Measurements from ENCODE around the gene CERT1.

CERT1 gene

GRCh38 chr5:75395277-75395676 is 116.2 kb downstream of the CERT1 start:
- no peaks in the 10 kb centered on the region for H3K4me1 ChIP-seq (ENCODE audit: control insufficient read depth in 1 of 2, insufficient read depth in 2 of 2, low read length in 2 of 2)
- no peak overlapping the region for H3K27ac ChIP-seq (ENCODE audit: low read length)
- H3K4me3 ChIP-seq (ENCODE audit: low read depth in 1 of 2, low read length in 2 of 2) = no peak overlapping the region
- H3K27me3 ChIP-seq (ENCODE audit: low read depth, low read length) = no peaks in the 10 kb centered on the region
- H3K9me3 ChIP-seq (ENCODE audit: control insufficient read depth in 1 of 2, low read length in 2 of 2) = no peaks in the 10 kb centered on the region
- peaks cover 4 to 23% of the 10 kb centered on the region in 2 donors for H3K36me3 ChIP-seq (ENCODE audit: control insufficient read depth in 1 of 2, insufficient read depth in 2 of 2, low read length in 2 of 2)

DNA sequence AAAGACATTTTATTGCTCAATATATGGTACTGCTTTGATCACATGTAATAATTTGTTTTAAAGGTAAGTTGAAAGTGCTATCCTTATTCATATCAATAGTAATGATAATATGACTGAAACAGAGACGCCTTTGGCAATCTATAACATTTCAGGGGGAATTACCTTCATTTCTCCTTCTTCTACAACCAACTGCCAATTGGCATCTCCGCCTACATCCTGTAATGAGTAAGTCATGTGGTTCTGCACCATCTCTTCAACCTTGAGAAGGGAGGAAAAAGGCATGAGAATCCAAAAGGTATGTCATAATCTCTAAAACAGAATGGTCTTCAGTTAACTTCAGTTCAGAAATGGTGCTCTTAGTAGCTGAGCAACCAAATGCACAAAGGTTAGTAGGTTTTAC is 122.0 kb downstream of the CERT1 start:
- Histone ChIP-seq H3K4me3 (ENCODE audit: low read depth in 1 of 2, low read length in 2 of 2) (no peak overlapping the region), H3K9me3 (ENCODE audit: control insufficient read depth in 1 of 2, low read length in 2 of 2) (no peaks in the 10 kb centered on the region), H3K27me3 (ENCODE audit: low read depth, low read length) (no peaks in the 10 kb centered on the region), H3K4me1 (ENCODE audit: control insufficient read depth in 1 of 2, insufficient read depth in 2 of 2, low read length in 2 of 2) (no peaks in the 10 kb centered on the region), H3K27ac (ENCODE audit: low read length) (no peak overlapping the region), H3K36me3 (ENCODE audit: control insufficient read depth in 1 of 2, insufficient read depth in 2 of 2, low read length in 2 of 2) (peaks cover 14 to 28% of the 10 kb centered on the region in 2 donors)

DNA sequence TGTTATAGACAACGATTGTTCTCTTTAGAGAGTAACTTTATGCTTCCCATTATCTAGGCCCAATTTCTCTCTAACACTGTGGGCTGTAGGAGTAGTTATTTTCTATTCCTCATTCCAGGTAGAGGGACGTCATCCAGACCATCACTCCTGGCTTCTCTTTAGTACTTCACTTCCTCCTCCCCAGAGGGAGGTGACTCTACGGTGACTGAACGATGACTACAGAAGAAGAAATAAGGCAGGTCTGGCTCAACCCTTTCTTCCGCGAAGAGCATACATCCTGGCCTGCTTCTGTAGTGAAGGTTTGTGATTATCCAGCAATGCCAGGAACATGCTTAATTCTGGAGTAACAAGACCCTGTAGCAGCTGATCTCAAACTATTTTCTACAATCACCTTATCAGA is 123.6 kb downstream of the CERT1 start:
- no peaks in the 10 kb centered on the region for H3K9me3 ChIP-seq (ENCODE audit: control insufficient read depth in 1 of 2, low read length in 2 of 2)
- H3K27me3 ChIP-seq (ENCODE audit: low read depth, low read length) = no peaks in the 10 kb centered on the region
- peaks cover 18 to 29% of the 10 kb centered on the region in 2 donors for H3K36me3 ChIP-seq (ENCODE audit: control insufficient read depth in 1 of 2, insufficient read depth in 2 of 2, low read length in 2 of 2)
- H3K4me3 ChIP-seq (ENCODE audit: low read depth in 1 of 2, low read length in 2 of 2) = no peak overlapping the region
- no peaks in the 10 kb centered on the region for H3K4me1 ChIP-seq (ENCODE audit: control insufficient read depth in 1 of 2, insufficient read depth in 2 of 2, low read length in 2 of 2)
- no peak overlapping the region for H3K27ac ChIP-seq (ENCODE audit: low read length)

GRCh38 chr5:75384218-75384617 is 127.2 kb downstream of the CERT1 start:
- H3K9me3 ChIP-seq (ENCODE audit: control insufficient read depth in 1 of 2, low read length in 2 of 2) = no peaks in the 10 kb centered on the region

DNA sequence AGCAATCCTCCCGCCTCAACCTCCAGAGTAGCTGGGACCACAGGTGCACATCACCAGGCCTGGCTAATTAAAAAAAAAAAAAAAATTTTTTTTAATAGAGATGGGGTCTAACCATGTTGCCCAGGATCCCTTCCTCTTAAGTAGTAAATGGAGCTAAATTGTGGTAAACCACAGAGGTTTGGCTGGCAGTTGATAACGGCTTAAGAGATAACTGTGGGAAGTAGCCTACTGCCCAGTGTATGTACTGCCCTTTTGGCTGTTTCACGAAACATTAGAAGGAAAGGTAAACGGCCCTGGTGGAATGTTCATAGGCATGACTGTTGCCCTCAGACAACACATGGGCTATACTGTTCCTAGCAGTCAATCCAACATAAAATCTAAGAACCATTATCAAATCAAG is 130.0 kb downstream of the CERT1 start:
- Histone ChIP-seq H3K36me3 (ENCODE audit: control insufficient read depth in 1 of 2, insufficient read depth in 2 of 2, low read length in 2 of 2) (peaks cover 35 to 54% of the 10 kb centered on the region in 2 donors), H3K27ac (ENCODE audit: low read length) (no peak overlapping the region)

More at GRCh38 chr5:75384218-75384617, 127.2 kb downstream of the CERT1 start:
- no peak overlapping the region for H3K4me3 ChIP-seq (ENCODE audit: low read depth in 1 of 2, low read length in 2 of 2)
- peaks cover 29 to 41% of the 10 kb centered on the region in 2 donors for H3K36me3 ChIP-seq (ENCODE audit: control insufficient read depth in 1 of 2, insufficient read depth in 2 of 2, low read length in 2 of 2)
- H3K27me3 ChIP-seq (ENCODE audit: low read depth, low read length) = no peaks in the 10 kb centered on the region
- H3K27ac ChIP-seq (ENCODE audit: low read length) = no peak overlapping the region
- no peaks in the 10 kb centered on the region for H3K4me1 ChIP-seq (ENCODE audit: control insufficient read depth in 1 of 2, insufficient read depth in 2 of 2, low read length in 2 of 2)

DNA sequence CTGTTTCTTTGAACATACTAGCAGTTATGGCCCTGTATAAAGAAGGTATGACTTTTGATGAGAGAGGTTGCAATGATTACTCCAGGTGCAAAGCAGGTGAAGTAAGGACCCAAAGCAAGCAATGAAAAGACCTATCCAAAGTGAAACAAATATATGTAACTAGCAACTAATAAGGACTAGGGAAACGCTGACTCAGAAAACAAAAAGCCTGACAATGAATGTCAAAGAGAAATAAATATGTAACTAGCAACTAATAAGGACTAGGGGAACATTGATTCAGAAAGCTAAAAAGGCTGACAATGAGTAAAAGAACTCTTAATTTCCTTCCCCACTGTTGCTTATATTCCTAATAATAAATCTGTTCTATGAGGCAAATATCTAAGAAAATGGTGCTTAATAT is 131.3 kb downstream of the CERT1 start:
- H3K36me3 ChIP-seq (ENCODE audit: control insufficient read depth in 1 of 2, insufficient read depth in 2 of 2, low read length in 2 of 2) = peaks cover 39 to 55% of the 10 kb centered on the region in 2 donors
- no peaks in the 10 kb centered on the region for H3K4me1 ChIP-seq (ENCODE audit: control insufficient read depth in 1 of 2, insufficient read depth in 2 of 2, low read length in 2 of 2)
- H3K9me3 ChIP-seq (ENCODE audit: control insufficient read depth in 1 of 2, low read length in 2 of 2) = no peaks in the 10 kb centered on the region
- no peak overlapping the region for H3K27ac ChIP-seq (ENCODE audit: low read length)
- H3K27me3 ChIP-seq (ENCODE audit: low read depth, low read length) = no peaks in the 10 kb centered on the region
- H3K4me3 ChIP-seq (ENCODE audit: low read depth in 1 of 2, low read length in 2 of 2) = no peak overlapping the region

More for the DNA sequence above, 130.0 kb downstream of the CERT1 start:
- H3K27me3 ChIP-seq (ENCODE audit: low read depth, low read length) = no peaks in the 10 kb centered on the region
- H3K4me3 ChIP-seq (ENCODE audit: low read depth in 1 of 2, low read length in 2 of 2) = no peak overlapping the region
- no peaks in the 10 kb centered on the region for H3K9me3 ChIP-seq (ENCODE audit: control insufficient read depth in 1 of 2, low read length in 2 of 2)
- H3K4me1 ChIP-seq (ENCODE audit: control insufficient read depth in 1 of 2, insufficient read depth in 2 of 2, low read length in 2 of 2) = no peaks in the 10 kb centered on the region

DNA sequence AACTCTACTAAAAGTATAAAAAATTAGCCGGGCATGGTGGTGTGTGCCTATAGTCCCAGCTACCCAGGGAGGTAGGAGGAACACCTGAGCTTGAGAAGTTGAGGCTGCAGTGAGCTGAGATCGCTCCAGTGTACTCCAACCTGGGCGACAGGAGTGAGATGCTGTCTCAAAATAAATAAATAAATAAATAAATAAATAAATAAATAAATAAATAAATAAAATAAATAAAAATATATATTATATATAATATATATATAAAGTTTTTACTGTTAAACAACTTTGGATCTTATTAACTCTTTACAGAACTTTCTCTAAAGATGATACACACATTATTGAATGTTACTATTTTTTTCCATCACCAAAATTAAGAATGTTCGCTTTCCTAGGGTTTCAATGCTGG is 136.0 kb downstream of the CERT1 start:
- Histone ChIP-seq H3K4me3 (ENCODE audit: low read depth in 1 of 2, low read length in 2 of 2) (no peak overlapping the region), H3K9me3 (ENCODE audit: control insufficient read depth in 1 of 2, low read length in 2 of 2) (no peaks in the 10 kb centered on the region), H3K4me1 (ENCODE audit: control insufficient read depth in 1 of 2, insufficient read depth in 2 of 2, low read length in 2 of 2) (no peaks in the 10 kb centered on the region), H3K27me3 (ENCODE audit: low read depth, low read length) (no peaks in the 10 kb centered on the region), H3K27ac (ENCODE audit: low read length) (no peak overlapping the region), H3K36me3 (ENCODE audit: control insufficient read depth in 1 of 2, insufficient read depth in 2 of 2, low read length in 2 of 2) (peaks cover 32 to 52% of the 10 kb centered on the region in 2 donors)

GRCh38 chr5:75374394-75374814 is 137.0 kb downstream of the CERT1 start:
- no peak overlapping the region for H3K4me3 ChIP-seq (ENCODE audit: low read depth in 1 of 2, low read length in 2 of 2)
- no peaks in the 10 kb centered on the region for H3K9me3 ChIP-seq (ENCODE audit: control insufficient read depth in 1 of 2, low read length in 2 of 2)
- no peaks in the 10 kb centered on the region for H3K4me1 ChIP-seq (ENCODE audit: control insufficient read depth in 1 of 2, insufficient read depth in 2 of 2, low read length in 2 of 2)
- no peak overlapping the region for H3K27ac ChIP-seq (ENCODE audit: low read length)
- no peaks in the 10 kb centered on the region for H3K27me3 ChIP-seq (ENCODE audit: low read depth, low read length)
- H3K36me3 ChIP-seq (ENCODE audit: control insufficient read depth in 1 of 2, insufficient read depth in 2 of 2, low read length in 2 of 2) = peaks cover 25 to 42% of the 10 kb centered on the region in 2 donors

DNA sequence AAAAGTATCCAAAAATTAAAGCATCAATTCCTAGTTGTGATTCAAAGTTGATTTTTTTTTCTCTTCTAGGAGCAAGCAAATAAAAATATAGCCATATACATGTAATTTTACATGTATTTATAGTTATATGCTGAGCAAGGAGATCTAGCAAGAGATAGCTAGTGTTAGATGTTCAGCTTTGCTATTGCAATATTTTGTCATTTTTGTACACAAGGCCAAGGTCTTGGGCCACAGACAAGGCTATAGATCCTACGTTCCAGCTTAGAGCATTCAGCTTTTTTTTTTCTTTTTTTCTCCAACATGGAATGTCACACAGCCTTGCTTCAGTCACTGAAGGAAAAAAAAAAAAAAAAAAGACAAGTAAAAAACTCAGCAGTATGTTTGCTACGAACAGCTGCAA is 137.6 kb downstream of the CERT1 start:
- Histone ChIP-seq H3K27ac (ENCODE audit: low read length) (no peak overlapping the region), H3K4me1 (ENCODE audit: control insufficient read depth in 1 of 2, insufficient read depth in 2 of 2, low read length in 2 of 2) (no peaks in the 10 kb centered on the region), H3K36me3 (ENCODE audit: control insufficient read depth in 1 of 2, insufficient read depth in 2 of 2, low read length in 2 of 2) (peaks cover 20 to 37% of the 10 kb centered on the region in 2 donors), H3K27me3 (ENCODE audit: low read depth, low read length) (no peaks in the 10 kb centered on the region), H3K4me3 (ENCODE audit: low read depth in 1 of 2, low read length in 2 of 2) (no peak overlapping the region), H3K9me3 (ENCODE audit: control insufficient read depth in 1 of 2, low read length in 2 of 2) (no peaks in the 10 kb centered on the region)

DNA sequence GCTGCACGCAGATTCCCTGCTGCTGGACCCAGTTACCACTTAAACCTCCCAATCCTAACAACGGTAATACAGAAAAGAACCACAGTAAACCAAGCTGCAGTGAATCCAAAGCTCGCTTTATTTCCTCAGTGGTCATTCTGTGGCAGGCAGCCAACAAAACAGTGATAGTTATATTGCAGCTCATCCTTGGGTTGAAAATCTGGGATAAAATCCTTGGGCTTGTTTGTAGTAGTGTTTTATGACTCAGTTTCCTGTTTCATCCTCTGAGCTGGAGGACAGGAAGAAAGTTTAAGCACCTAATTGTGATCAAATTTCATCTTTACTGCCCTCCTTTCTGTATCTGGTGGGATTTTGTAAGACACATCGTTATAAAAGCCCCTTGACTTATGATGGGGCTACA is 143.0 kb downstream of the CERT1 start:
- peaks cover under 1 to 4% of the 10 kb centered on the region in 2 donors for H3K36me3 ChIP-seq (ENCODE audit: control insufficient read depth in 1 of 2, insufficient read depth in 2 of 2, low read length in 2 of 2)
- H3K4me1 ChIP-seq (ENCODE audit: control insufficient read depth in 1 of 2, insufficient read depth in 2 of 2, low read length in 2 of 2) = peaks cover 0 to 4% of the 10 kb centered on the region in 2 donors
- H3K27me3 ChIP-seq (ENCODE audit: low read depth, low read length) = no peaks in the 10 kb centered on the region
- no peak overlapping the region for H3K27ac ChIP-seq (ENCODE audit: low read length)
- no peak overlapping the region for H3K4me3 ChIP-seq (ENCODE audit: low read depth in 1 of 2, low read length in 2 of 2)
- H3K9me3 ChIP-seq (ENCODE audit: control insufficient read depth in 1 of 2, low read length in 2 of 2) = no peaks in the 10 kb centered on the region

- no peaks in the 10 kb centered on the region for H3K36me3 ChIP-seq (ENCODE audit: control insufficient read depth in 1 of 2, insufficient read depth in 2 of 2, low read length in 2 of 2)
- H3K9me3 ChIP-seq (ENCODE audit: control insufficient read depth in 1 of 2, low read length in 2 of 2) = no peaks in the 10 kb centered on the region
- peaks cover 0 to 4% of the 10 kb centered on the region in 2 donors for H3K4me1 ChIP-seq (ENCODE audit: control insufficient read depth in 1 of 2, insufficient read depth in 2 of 2, low read length in 2 of 2)
- H3K27ac ChIP-seq (ENCODE audit: low read length) = no peak overlapping the region
- no peaks in the 10 kb centered on the region for H3K27me3 ChIP-seq (ENCODE audit: low read depth, low read length)
- H3K4me3 ChIP-seq (ENCODE audit: low read depth in 1 of 2, low read length in 2 of 2) = no peak overlapping the region
Measured at GRCh38 chr5:75367401-75367800, 144.0 kb downstream of the CERT1 start.

DNA sequence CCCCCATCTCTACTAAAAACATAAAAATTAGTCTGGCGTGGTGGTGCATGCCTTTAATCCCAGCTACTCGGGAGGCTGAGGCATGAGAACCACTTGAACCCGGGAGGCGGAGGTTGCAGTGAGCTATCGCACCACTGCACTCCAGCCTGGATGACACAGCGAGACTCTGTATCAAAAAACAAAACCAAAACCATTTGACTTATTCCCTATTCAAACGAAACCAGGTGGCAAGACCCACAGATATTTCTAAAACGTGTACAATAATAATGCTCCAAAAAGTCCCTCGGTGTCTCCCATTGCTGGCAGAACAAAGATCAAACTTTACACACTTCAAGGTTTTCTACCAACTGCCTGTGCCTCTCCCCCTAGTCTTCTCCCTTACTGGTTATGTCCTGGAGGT is 144.6 kb downstream of the CERT1 start:
- Histone ChIP-seq H3K27ac (ENCODE audit: low read length) (no peak overlapping the region), H3K4me1 (ENCODE audit: control insufficient read depth in 1 of 2, insufficient read depth in 2 of 2, low read length in 2 of 2) (peaks cover 0 to 4% of the 10 kb centered on the region in 2 donors), H3K9me3 (ENCODE audit: control insufficient read depth in 1 of 2, low read length in 2 of 2) (no peaks in the 10 kb centered on the region), H3K27me3 (ENCODE audit: low read depth, low read length) (no peaks in the 10 kb centered on the region), H3K4me3 (ENCODE audit: low read depth in 1 of 2, low read length in 2 of 2) (no peak overlapping the region), H3K36me3 (ENCODE audit: control insufficient read depth in 1 of 2, insufficient read depth in 2 of 2, low read length in 2 of 2) (peaks cover 2 to 5% of the 10 kb centered on the region in 2 donors)

Data from muscle layer of duodenum (tissue), 2 donors.